ENCODE measurements around the gene PSMD3. TPM values are rescaled to one million over a fixed set of nuclear protein-coding genes. Genes with fewer than 3 reads are reported as not detected.

The PSMD3 gene
- 10 to 100 TPM; 73.3 to 76.2 TPM for total RNA-seq

GRCh38 chr17:39980351-39981206, at the start of gene PSMD3:
Gene PSMD3 (plus strand): TSS chr17:39980807. CDS start chr17:39980971, 164 bp downstream.

GRCh38 chr17:39962642-39963220, 17.9 kb upstream of the PSMD3 start, which contains the start of gene GSDMA:
Gene GSDMA (plus strand): TSS chr17:39963004. CDS start chr17:39965688, 2,684 bp downstream.

GRCh38 chr17:40015005-40015997, 34.7 kb downstream of the PSMD3 start, which contains the start of gene CSF3:
Gene CSF3 (plus strand): TSS chr17:40015440. CDS start chr17:40015475, 35 bp downstream.

Small RNA genes lying within 50 kb of the gene (microRNA-seq; reads per million reads assigned to microRNA genes)
- not detected for gene MIR6884 (ENCODE audit: borderline microRNAs expressed, borderline replicate concordance)

Other genes with a start within 250 kb of the PSMD3 start
- under 1 TPM; 0.67 to 0.73 TPM for gene GRB7, start 242.9 kb upstream of the PSMD3 start, total RNA-seq
- 10 to 100 TPM; 21.1 to 25.4 TPM for gene IKZF3, start 116.5 kb upstream of the PSMD3 start, total RNA-seq
- not detected for gene ZPBP2, start 112.6 kb upstream of the PSMD3 start, total RNA-seq
- gene GSDMB, start 62.2 kb upstream of the PSMD3 start, total RNA-seq: 10 to 100 TPM; 66.2 to 70.4 TPM
- 100 to 1,000 TPM; 166 to 168 TPM for gene ORMDL3, start 53.2 kb upstream of the PSMD3 start, total RNA-seq
- not detected for gene LRRC3C, start 53.1 kb upstream of the PSMD3 start, total RNA-seq
- gene GSDMA, start 17.8 kb upstream of the PSMD3 start, total RNA-seq: under 1 TPM; 0.29 to 0.66 TPM
- not detected for gene CSF3, start 34.6 kb downstream of the PSMD3 start, total RNA-seq
- 10 to 100 TPM; 77.7 to 84.6 TPM for gene MED24, start 73.6 kb downstream of the PSMD3 start, total RNA-seq
- 1 to 10 TPM; 9.2 to 10.0 TPM for gene THRA, start 82.2 kb downstream of the PSMD3 start, total RNA-seq
- 1 to 10 TPM; 5.1 to 5.9 TPM for gene NR1D1, start 119.8 kb downstream of the PSMD3 start, total RNA-seq
- gene MSL1, start 141.2 kb downstream of the PSMD3 start, total RNA-seq: 10 to 100 TPM; 89.9 to 95.7 TPM
- 10 to 100 TPM; 81.1 to 81.3 TPM for gene CASC3, start 159.7 kb downstream of the PSMD3 start, total RNA-seq
- 1 to 10 TPM; 3.8 to 4.5 TPM for gene RAPGEFL1, start 196.7 kb downstream of the PSMD3 start, total RNA-seq
- gene WIPF2, start 238.5 kb downstream of the PSMD3 start, total RNA-seq: 10 to 100 TPM; 25.5 TPM

All from activated naive CD4-positive, alpha-beta T cell treated with anti-CD3 and anti-CD28 coated beads, Interleukin-2, amount 10 ng/mL, durations not matched to agents 5 hours and 36 hours (primary cell).